HG02884 (cell line): ENCODE data around the gene RAPGEF3.

Source experiments
- ATAC-seq: cut with Tn5 transposase; IDR thresholded peaks from one replicate; pipeline ENCODE4 v1.9.1; 2021; ENCODE audit warnings: mild to moderate bottlenecking, moderate library complexity; ENCODE audit not compliant: unreplicated experiment

The RAPGEF3 gene, protein sequence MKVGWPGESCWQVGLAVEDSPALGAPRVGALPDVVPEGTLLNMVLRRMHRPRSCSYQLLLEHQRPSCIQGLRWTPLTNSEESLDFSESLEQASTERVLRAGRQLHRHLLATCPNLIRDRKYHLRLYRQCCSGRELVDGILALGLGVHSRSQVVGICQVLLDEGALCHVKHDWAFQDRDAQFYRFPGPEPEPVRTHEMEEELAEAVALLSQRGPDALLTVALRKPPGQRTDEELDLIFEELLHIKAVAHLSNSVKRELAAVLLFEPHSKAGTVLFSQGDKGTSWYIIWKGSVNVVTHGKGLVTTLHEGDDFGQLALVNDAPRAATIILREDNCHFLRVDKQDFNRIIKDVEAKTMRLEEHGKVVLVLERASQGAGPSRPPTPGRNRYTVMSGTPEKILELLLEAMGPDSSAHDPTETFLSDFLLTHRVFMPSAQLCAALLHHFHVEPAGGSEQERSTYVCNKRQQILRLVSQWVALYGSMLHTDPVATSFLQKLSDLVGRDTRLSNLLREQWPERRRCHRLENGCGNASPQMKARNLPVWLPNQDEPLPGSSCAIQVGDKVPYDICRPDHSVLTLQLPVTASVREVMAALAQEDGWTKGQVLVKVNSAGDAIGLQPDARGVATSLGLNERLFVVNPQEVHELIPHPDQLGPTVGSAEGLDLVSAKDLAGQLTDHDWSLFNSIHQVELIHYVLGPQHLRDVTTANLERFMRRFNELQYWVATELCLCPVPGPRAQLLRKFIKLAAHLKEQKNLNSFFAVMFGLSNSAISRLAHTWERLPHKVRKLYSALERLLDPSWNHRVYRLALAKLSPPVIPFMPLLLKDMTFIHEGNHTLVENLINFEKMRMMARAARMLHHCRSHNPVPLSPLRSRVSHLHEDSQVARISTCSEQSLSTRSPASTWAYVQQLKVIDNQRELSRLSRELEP

DNA sequence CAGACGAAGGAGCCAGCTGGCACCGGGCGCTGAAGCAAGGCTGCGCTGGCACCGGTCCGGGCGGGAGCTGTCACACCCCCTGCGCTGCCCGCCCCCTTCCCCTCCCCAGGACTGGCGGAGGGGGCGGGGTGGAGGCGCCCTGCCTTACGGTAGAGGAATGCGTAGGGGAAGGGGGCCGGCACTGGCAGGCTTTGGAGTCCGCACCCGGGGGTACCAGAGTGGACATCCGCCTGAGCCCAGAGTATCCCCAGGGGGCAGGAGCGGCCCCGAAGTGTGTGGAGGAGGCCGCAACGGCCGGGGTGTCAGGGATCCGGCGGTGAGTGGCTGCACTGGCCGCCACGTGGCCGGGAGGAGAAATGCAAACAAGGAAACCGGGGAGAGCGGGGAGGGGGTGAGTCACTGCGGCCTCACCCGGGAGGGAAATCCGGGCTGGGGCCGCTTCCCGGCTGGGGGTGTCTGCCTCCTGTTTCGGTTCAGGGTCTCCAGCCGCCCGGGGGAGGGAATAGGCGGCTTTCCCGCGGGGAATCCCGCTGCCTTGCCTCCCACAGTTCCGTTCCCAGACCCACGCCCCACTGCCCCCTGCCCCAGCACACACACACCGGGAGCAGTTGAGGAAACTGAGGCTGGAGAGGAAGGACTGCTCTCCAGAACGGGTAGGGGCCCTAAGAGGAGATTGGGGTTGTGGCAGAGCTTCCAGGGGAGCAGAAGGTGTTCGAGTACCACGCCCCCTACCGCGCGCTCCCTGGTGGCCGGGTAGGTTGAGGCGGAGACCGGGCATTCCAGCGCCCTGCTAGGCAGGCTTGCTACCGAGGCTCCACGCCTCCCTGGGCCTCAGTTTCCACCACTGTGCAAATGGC lies at the start of gene RAPGEF3:
RAPGEF3 (minus strand) TSS at position 47 of the 857 bp plus-strand sequence. CDS start 324 bp downstream, outside the sequence.
- ATAC-seq: peak; percentile 45

DNA sequence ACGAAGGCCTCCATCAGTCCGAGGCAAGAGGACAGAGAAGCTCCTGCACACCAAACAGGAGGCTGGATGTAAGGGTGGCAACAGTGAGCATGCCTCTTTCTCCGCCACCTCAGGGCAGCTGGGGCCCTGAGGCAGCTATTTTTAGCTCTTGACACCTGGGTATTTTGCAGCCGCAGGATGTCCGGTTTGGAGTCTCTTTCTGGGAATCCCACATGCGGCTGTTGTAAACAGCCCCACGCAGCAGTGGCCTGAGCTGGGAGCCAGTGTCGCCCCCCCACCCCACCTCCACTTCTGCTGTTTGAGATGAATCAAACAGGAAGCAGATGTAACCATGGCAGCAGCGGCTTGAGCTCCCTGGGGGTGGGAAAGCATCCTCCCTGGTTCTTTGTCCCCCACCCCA lies 49.4 kb upstream of the RAPGEF3 start:
- no peak for ATAC-seq

DNA sequence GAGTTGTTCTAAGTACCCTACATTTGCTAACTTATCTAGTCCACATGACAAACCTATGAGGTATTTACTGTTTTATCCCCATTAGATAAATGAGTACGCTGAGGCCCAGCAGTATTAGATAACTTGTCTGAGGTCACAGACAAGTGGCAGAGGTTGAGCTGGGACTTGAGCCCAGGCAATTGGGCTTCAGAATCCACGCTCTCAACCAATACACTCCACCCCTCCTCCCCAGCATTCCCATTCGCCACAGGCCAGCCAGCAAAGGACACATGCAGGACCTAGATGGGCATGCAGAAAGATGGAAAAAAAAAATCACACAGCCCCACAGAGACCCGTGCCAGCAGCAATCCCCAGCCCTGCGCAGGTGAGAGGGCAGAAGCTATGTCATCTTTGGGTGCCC lies 48.7 kb upstream of the RAPGEF3 start:
- ATAC-seq: no peak

DNA sequence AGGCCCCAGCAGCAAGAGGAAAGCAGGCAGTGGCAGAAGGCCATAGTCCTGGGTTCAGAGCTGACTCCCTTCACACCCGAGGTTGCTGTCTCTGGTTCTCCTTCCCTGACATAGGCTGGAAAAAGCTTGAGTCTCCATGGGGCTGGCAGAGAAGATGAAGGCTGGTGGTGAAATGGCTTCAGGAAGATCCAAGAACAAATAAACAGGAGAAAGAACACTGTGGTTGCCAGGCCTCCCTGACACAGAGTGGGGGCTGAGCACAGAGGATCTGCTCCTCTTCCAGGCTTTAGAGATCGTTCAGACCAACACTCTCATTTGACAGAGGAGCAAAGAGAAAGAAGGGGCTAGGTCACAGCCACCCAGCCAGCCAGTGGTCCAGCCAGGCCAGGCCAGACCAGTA lies 46.7 kb upstream of the RAPGEF3 start:
- no peak for ATAC-seq

- ATAC-seq: no peak
Observed at GRCh38 chr12:47804171-47804570, 45.5 kb upstream of the RAPGEF3 start.

DNA sequence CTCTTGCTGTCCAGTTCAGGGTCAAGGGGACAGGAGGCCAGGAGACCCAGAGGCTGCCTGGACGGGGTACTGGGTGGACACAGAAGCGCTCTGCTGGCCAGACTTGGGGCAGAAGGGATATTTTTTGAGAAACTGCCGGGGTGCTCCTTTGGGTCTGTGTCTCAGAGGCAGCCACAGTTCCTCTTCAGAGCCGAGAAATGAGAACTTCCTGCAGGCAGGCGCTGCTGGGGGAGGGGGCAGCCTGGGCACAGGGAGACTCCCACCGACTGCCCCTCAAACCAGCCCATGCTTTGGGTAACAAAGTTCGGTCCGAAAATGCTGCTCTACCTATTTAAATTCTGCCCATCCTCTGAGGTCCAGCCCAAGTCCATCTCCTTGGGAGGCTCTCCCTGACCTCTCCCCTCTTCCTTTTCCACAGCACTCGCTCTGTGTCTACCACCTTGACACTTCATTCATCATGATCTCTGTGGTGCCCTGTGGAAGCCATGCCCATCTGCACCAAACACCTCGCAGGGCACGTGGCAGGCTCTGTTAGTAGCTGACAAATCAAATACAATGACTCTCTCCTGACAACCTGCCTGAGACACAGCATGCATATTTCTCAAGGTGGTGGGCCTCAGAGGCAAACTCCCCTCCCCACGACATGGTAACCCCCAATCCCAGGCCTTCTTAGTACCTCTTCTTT lies 44.7 kb upstream of the RAPGEF3 start:
- ATAC-seq: no peak

- no peak for ATAC-seq
Observed at GRCh38 chr12:47802312-47802711, 43.6 kb upstream of the RAPGEF3 start.

- no peak for ATAC-seq
Observed at GRCh38 chr12:47801904-47802246, 43.2 kb upstream of the RAPGEF3 start.

GRCh38 chr12:47801170-47801903 lies 42.7 kb upstream of the RAPGEF3 start:
- no peak for ATAC-seq

DNA sequence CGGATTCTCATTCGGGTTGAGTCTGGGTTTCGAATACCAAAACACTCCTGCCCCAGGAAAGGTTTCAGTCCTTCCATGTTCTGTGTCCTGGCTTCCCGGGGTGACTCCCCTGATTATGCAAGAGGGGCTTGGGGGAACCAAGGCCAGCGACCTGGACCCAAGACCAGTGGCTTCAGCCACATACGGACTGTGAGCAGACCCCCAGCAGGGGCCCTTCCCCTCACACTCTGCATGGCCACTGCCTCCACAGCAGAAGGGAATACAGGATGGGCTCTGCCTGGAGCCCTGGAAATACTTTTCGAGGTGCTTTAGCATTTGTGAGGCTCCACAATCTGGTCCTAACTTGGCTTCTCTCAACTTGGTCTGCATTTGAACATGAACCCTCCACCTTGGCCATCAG lies 41.9 kb upstream of the RAPGEF3 start:
- no peak for ATAC-seq

DNA sequence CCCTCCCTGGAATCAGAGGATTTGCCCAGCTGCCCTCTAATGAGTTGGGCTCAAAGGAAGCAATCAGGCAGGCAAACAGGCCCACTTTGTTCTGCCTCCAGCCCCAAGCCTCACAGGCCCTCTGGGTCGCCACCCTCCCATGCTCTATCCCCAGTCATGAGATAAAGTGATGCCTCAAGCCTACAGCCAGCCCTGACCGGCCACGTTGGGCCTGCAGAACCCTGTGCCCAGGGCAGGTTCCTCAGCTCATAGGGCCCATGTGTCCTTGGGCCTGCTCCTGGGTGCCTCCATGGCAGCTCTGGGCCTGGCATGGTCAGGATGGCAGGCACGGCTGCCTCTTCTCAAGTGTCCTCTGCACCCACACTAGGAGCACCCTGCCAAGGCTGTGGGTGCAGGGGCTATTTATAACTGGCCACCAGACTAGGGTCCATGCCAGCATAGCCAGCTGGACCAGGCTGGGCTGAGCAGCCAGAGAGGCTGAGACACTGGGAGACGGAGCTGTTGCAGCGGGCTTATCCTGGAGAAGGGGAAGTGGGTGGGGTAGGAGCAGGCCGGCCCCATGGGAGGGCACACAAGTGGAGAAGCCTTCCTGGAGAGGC lies 40.8 kb upstream of the RAPGEF3 start:
- ATAC-seq: no peak

DNA sequence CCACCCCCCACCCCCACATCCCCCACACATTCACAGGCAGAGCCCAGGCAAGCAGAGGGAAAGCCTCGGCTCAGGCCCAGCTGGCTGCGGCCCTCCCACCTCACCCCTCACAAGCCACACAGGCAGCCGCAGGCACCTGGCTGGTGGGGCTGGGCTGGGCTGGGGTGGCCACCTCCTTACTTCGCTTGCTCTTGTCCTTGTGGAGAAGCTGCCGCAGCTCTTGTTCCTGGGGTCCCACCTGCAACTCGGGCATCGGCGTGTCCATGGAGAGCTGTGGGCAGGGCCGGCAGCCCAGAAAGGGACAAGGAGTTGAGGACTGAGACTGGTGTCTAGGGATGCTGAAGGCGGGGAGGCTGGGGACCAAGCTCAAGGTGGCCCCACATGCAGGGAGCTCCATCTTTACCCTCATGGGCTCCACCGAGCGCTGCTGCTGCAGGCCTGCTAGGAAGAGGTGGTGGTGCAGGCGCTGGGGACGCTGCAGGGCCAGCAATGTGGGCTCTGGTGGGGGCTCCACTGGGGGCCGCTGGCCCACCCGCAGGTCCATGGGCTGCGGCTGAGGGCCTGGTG lies 39.8 kb upstream of the RAPGEF3 start:
- ATAC-seq: no peak

GRCh38 chr12:47797441-47797840 lies 38.8 kb upstream of the RAPGEF3 start:
- no peak for ATAC-seq

- no peak for ATAC-seq
Observed at GRCh38 chr12:47795814-47796411, 37.2 kb upstream of the RAPGEF3 start.

GRCh38 chr12:47795121-47795813 lies 36.6 kb upstream of the RAPGEF3 start:
- ATAC-seq: no peak

DNA sequence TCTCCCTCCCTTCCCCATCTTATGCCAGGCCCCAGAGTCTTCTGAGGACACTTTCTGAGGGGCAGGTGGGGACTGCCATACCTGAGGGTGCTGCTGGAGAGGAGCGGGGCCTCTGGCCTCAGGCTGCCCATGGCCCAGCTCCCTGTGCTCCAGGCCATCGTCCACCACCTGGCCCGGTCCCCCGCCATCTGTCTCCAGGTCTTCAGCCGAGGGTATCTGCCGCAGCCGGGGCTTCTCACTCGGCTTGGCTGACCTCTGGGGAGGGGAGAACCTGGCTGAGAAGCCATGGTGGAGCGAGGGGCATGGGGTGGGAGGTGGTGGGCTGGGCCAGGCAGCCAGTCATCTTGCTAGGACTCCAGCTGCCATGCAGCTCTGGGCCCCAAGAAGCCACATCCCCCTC lies 36.0 kb upstream of the RAPGEF3 start:
- no peak for ATAC-seq

- no peak for ATAC-seq
Observed at GRCh38 chr12:47793015-47793681, 34.5 kb upstream of the RAPGEF3 start.

DNA sequence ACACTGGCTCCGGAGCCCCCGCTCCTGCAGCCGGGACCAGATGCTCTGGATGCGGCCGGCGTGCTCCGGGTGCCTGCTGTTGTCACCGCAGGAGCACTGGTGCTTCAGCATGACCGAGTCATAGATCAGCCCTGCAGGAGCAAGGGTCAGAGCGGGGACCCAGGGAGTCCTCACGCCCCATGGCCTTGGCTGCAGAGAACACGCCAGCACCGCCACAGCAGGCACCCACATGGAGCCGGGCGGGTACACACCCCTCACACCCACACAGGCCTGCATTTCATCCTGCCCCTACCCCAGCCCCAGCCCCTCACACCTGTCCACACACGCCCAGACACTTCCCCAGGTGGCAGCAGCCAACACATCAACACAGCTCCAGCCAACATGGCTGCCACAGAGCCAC lies 33.2 kb upstream of the RAPGEF3 start:
- no peak for ATAC-seq
